Coronary artery (tissue), 2 donors: ENCODE data around the gene SORCS3.

ENCODE experiments used
- DNase-seq: peaks from one replicate; pipeline ENCODE4 v3.0.0-alpha.2; 2017; ENCODE audit warnings: low spot score
- H3K27ac ChIP-seq, 2 donors: fragments of 200-600 bp; sonication (generic); one replicate each; pipeline ENCODE4 v1.5.1; 2016 to 2019
- H3K4me3 ChIP-seq: fragments of 200-600 bp; sonication (generic); 2 replicates; pipeline ENCODE4 v1.5.1; 2016; ENCODE audit warnings: mild to moderate bottlenecking, moderate library complexity
- TF ChIP-seq, protein P1 (sequence below): fragments of 200-600 bp; sonication (generic); IDR thresholded peaks from one replicate; pipeline ENCODE4 v1.5.1; 2019; ENCODE audit warnings: antibody characterized with exemption

The SORCS3 gene

DNA sequence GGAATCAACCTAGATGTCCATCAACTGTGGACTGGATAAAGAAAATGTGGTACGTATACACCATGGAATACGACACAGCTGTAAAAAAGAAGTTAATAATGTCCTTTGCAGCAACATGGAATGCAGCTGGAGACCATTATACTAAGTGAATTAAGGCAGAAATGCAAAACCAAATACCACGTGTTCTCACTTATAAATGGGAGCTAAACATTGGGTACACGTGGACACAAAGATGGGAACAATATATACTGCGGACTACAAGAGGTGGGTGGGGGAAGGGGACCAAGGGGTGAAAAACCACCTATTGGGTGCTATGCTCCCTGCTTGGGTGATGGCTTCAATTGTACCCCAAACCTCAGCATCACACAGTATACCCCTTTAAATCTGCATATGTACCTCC is 385.5 kb downstream of the SORCS3 start:
- H3K27ac ChIP-seq: no peak overlapping the region
- H3K4me3 ChIP-seq: no peak overlapping the region
- DNase-seq: no peak
- TF ChIP-seq, protein P1, sequence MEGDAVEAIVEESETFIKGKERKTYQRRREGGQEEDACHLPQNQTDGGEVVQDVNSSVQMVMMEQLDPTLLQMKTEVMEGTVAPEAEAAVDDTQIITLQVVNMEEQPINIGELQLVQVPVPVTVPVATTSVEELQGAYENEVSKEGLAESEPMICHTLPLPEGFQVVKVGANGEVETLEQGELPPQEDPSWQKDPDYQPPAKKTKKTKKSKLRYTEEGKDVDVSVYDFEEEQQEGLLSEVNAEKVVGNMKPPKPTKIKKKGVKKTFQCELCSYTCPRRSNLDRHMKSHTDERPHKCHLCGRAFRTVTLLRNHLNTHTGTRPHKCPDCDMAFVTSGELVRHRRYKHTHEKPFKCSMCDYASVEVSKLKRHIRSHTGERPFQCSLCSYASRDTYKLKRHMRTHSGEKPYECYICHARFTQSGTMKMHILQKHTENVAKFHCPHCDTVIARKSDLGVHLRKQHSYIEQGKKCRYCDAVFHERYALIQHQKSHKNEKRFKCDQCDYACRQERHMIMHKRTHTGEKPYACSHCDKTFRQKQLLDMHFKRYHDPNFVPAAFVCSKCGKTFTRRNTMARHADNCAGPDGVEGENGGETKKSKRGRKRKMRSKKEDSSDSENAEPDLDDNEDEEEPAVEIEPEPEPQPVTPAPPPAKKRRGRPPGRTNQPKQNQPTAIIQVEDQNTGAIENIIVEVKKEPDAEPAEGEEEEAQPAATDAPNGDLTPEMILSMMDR: no peak

GRCh38 chr10:105029286-105029685 is 388.2 kb downstream of the SORCS3 start:
- DNase-seq: no peak
- Histone ChIP-seq H3K4me3 (no peak overlapping the region), H3K27ac (no peak overlapping the region)
- TF ChIP-seq, protein P1: no peak

GRCh38 chr10:105037022-105037421 is 395.9 kb downstream of the SORCS3 start:
- no peak for DNase-seq
- Histone ChIP-seq H3K4me3 (no peak overlapping the region), H3K27ac (no peak overlapping the region)
- TF ChIP-seq, protein P1: no peak

- TF ChIP-seq, protein P1: no peak
- no peak for DNase-seq
- Histone ChIP-seq H3K4me3 (no peak overlapping the region), H3K27ac (no peak overlapping the region)
These were observed 400.9 kb downstream of the SORCS3 start for GRCh38 chr10:105041956-105042355.

DNA sequence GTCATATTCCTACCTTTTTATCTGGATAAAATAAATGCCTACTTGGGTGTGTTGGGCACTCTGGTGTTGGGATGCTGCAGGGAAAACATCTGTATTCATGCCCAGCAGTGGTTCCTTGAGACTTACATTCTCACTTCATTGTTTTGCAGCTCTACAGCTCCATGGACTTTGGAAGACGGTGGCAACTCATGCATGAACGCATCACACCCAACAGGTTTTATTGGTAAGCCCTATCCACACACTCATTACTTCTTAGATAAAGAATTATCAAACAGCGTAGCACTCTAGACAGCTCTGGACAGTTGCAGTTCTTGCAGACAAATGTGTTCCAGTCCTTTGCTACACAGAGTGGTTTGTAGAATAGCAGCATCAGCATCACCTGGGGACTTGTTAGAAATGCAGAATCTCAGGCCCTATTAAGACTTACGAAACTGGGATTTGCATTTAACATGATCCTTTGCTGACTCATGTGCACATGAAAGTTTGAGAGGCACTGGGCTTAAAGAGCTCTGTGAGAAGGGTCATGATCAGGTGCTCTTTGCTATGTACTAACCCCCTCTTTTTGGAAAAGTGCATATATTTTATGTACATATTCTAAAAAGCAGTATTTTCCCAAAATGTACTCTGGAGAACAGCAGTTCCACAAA is 401.9 kb downstream of the SORCS3 start:
- no peak overlapping the region for H3K4me3 ChIP-seq
- H3K27ac ChIP-seq: no peak overlapping the region
- DNase-seq: no peak
- TF ChIP-seq, protein P1: no peak

DNA sequence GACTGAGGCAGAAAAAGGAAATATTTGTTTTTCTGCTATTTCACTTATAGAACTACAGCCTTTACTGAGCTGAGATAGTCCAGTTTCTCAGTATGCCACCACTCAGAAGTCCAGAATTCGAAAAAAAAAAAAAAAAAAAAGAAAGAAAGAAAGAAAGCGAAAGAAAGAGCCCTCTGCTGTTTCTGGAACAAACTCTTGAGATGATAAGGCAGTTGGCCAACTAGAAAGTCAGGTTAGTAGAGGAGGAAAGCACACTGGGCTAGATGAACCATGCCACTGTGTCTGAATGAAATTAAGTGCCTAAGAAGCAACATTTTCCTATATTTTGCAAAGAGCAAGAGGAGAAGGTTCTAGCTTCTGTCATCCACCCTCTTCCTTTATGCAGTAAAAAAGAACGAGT is 403.8 kb downstream of the SORCS3 start:
- no peak overlapping the region for H3K4me3 ChIP-seq
- no peak overlapping the region for H3K27ac ChIP-seq
- no peak for DNase-seq
- TF ChIP-seq, protein P1: no peak

DNA sequence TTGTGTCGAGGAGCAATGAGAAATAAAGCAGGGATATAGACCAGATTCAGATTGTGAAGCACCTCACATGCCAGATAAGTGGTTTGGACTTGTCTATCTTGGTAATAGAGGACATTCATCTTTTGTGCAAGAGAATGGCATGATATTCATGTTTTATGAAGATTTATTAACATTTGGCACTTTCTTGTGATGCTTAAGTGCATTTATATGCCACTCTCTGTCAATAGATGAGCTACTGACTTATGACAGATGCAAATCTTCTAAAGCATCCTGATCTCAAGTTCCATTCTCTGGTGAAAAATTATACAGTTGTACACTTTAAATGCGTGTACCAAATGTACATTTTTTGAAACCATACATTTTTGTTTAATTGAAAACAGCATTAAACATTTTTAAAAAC is 415.3 kb downstream of the SORCS3 start:
- TF ChIP-seq, protein P1: no peak
- no peak for DNase-seq
- Histone ChIP-seq H3K4me3 (no peak overlapping the region), H3K27ac (no peak overlapping the region)
